ENCODE data around the gene G6PC1.
"Not testable (repeated sequence)": the region's sequence is repeated elsewhere in the genome, so short reads cannot be mapped to it uniquely, and the experiment has no call there.

G6PC1 gene

DNA sequence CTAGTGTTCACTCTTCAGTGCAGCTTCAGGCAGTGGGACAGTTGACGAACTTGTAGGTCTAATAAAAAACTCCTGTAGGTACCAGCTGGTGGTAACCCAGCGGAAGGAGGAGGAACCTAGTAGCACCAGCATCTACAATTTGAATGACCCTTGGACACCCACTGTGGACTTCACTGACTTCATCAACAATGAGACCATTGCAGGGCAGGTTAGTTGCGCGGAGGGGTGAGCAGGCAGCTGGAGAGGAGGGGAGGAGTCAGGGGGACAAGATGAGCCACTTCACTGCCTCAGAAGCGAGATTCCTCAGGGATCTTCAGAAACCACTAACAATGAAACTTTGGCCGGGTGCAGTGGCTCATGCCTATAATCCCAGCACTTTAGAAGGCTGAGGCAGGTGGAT is 27.3 kb upstream of the G6PC1 start:
- no peaks in the 10 kb centered on the region for H4K20me1 ChIP-seq (ENCODE audit: low read depth, low read length)
- H2AFZ ChIP-seq (ENCODE audit: low read depth, low read length, severe bottlenecking), result no peak overlapping the region
- peaks cover 7% of the 10 kb centered on the region; the same call in 1 of the 2 replicates for H3K9me3 ChIP-seq (ENCODE audit: insufficient read depth, low read length)
- no peaks in the 10 kb centered on the region for H3K36me3 ChIP-seq (ENCODE audit: low read length)
- no peak for TF ChIP-seq EZH2phosphoT487 (conservative IDR thresholded peaks at IDR 0.05; ENCODE audit: low read length)
- TF ChIP-seq, protein P1, sequence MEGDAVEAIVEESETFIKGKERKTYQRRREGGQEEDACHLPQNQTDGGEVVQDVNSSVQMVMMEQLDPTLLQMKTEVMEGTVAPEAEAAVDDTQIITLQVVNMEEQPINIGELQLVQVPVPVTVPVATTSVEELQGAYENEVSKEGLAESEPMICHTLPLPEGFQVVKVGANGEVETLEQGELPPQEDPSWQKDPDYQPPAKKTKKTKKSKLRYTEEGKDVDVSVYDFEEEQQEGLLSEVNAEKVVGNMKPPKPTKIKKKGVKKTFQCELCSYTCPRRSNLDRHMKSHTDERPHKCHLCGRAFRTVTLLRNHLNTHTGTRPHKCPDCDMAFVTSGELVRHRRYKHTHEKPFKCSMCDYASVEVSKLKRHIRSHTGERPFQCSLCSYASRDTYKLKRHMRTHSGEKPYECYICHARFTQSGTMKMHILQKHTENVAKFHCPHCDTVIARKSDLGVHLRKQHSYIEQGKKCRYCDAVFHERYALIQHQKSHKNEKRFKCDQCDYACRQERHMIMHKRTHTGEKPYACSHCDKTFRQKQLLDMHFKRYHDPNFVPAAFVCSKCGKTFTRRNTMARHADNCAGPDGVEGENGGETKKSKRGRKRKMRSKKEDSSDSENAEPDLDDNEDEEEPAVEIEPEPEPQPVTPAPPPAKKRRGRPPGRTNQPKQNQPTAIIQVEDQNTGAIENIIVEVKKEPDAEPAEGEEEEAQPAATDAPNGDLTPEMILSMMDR (IDR thresholded peaks at IDR 0.05; ENCODE audit: insufficient read depth, low read length, poor library complexity, severe bottlenecking), result no peak
- H3K9ac ChIP-seq (ENCODE audit: low read length), result no peak overlapping the region
- no peak overlapping the region for H3K27ac ChIP-seq (ENCODE audit: low read depth, low read length)
- no peak overlapping the region for H3K4me2 ChIP-seq (ENCODE audit: low read depth, low read length, poor library complexity, severe bottlenecking)
- H3K79me2 ChIP-seq (ENCODE audit: insufficient read depth, low read length), result no peaks in the 10 kb centered on the region
- H3K4me3 ChIP-seq (ENCODE audit: insufficient read depth, low read length, poor library complexity, severe bottlenecking), result no peak overlapping the region
- H3K9me2 ChIP-seq (replicated peaks; ENCODE audit: insufficient read depth, low read length), result no peaks in the 10 kb centered on the region
- no peaks in the 10 kb centered on the region for H3F3A ChIP-seq (ENCODE audit: insufficient read depth)
- no peaks in the 10 kb centered on the region for H3K27me3 ChIP-seq (ENCODE audit: low read length)

DNA sequence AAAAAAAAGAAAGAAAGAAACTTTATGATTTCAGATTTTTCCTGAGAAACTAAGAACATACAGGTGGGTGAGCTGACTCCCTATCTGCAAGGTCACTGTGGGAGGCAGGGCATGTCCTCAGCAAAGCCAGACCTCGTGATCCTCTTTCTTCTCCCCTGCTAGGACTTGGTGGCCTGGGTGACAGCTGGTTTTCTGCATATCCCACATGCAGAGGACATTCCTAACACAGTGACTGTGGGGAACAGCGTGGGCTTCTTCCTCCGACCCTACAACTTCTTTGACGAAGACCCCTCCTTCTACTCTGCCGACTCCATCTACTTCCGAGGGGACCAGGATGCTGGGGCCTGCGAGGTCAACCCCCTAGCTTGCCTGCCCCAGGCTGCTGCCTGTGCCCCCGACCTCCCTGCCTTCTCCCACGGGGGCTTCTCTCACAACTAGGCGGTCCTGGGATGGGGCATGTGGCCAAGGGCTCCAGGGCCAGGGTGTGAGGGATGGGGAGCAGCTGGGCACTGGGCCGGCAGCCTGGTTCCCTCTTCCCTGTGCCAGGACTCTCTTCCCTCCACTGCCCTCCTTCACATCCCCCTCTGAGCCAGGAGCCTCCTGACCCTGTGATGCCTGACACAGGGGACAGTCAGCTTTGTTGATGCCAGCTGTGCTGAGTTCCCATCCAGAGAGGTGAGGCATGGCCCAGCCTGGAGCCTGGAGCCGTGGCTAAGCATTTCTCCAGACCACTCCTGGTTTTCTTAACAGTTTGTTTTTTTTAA is 26.5 kb upstream of the G6PC1 start:
- H3K9ac ChIP-seq (ENCODE audit: low read length); H4K20me1 ChIP-seq (ENCODE audit: low read depth, low read length): not testable (repeated sequence)

DNA sequence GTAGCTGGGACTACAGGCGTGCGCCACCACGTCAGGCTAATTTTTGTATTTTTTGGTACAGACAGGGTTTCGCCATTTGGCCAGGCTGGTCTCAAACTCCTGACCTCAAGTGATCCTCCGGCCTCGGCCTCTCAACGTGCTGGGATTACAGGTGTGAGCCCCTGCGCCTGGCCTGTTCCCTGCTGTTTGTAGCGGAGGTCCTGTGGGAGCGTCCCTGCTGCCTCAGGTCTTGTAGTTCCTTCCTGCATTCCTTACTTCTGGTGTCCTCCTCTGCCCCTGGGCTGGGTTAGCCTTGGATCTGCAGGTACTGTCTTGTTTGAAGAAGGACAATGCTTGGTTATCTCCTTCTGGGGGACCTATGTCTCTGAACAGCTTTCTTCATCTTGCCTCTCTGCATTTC is 23.6 kb upstream of the G6PC1 start:
- Histone ChIP-seq H3K9me3 (ENCODE audit: insufficient read depth, low read length) (no peaks in the 10 kb centered on the region), H3K4me3 (ENCODE audit: insufficient read depth, low read length, poor library complexity, severe bottlenecking) (no peak overlapping the region)
- no peak for TF ChIP-seq EZH2phosphoT487 (conservative IDR thresholded peaks at IDR 0.05; ENCODE audit: low read length)
- TF ChIP-seq, protein P1 (IDR thresholded peaks at IDR 0.05; ENCODE audit: insufficient read depth, low read length, poor library complexity, severe bottlenecking), result no peak

More for the DNA sequence above, 26.5 kb upstream of the G6PC1 start:
- not testable (repeated sequence) for H3K36me3 ChIP-seq (ENCODE audit: low read length); H2AFZ ChIP-seq (ENCODE audit: low read depth, low read length, severe bottlenecking); H3K4me3 ChIP-seq (ENCODE audit: insufficient read depth, low read length, poor library complexity, severe bottlenecking); H3F3A ChIP-seq (ENCODE audit: insufficient read depth); H3K9me2 ChIP-seq (replicated peaks; ENCODE audit: insufficient read depth, low read length); H3K27me3 ChIP-seq (ENCODE audit: low read length); H3K4me2 ChIP-seq (ENCODE audit: low read depth, low read length, poor library complexity, severe bottlenecking); H3K9me3 ChIP-seq (ENCODE audit: insufficient read depth, low read length); H3K79me2 ChIP-seq (ENCODE audit: insufficient read depth, low read length); H3K27ac ChIP-seq (ENCODE audit: low read depth, low read length)

DNA sequence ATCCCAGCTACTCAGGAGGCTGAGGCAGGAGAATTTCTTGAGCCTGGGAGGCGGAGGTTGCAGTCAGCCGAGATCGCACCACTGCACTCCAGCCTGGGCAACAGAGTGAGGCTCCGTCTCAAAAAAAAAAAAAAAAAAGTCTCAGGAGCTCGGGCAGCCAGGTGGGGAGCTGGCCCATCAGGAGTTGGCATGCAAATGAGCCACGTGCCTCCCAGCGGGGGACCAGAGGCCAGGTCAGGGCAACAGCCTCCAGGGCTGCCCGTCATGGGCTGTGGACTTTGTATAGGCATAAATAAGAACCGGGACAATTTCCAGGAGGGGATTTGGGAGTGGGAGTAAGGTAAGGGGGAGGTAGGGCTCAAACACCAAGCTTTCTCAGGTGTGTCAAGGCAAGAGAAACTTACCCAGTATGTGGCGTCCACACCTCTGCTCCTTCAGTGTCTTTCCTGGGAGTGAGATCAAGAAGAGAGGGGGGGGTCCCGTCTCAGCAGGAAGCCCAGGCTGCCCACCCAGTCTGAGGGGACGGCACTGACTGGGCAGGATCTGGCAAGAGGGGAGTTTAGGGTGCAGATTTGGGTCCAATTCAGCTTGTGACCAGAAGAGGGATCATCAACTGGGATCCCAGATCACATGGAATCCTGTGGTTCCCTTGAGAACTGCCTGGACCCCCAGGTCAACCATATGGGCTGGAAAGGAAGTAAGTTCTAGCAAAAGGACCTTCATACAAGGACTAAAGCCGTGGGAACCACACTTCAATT is 22.3 kb upstream of the G6PC1 start:
- H3K36me3 ChIP-seq (ENCODE audit: low read length), result no peaks in the 10 kb centered on the region
- no peak overlapping the region for H3K4me2 ChIP-seq (ENCODE audit: low read depth, low read length, poor library complexity, severe bottlenecking)
- H3K9ac ChIP-seq (ENCODE audit: low read length), result no peak overlapping the region
- H3K4me3 ChIP-seq (ENCODE audit: insufficient read depth, low read length, poor library complexity, severe bottlenecking), result no peak overlapping the region
- H3F3A ChIP-seq (ENCODE audit: insufficient read depth), result no peaks in the 10 kb centered on the region
- no peaks in the 10 kb centered on the region for H3K27me3 ChIP-seq (ENCODE audit: low read length)
- H3K9me2 ChIP-seq (replicated peaks; ENCODE audit: insufficient read depth, low read length), result no peaks in the 10 kb centered on the region
- no peaks in the 10 kb centered on the region for H4K20me1 ChIP-seq (ENCODE audit: low read depth, low read length)
- no peak for TF ChIP-seq EZH2phosphoT487 (conservative IDR thresholded peaks at IDR 0.05; ENCODE audit: low read length)
- TF ChIP-seq, protein P1 (IDR thresholded peaks at IDR 0.05; ENCODE audit: insufficient read depth, low read length, poor library complexity, severe bottlenecking), result no peak
- H2AFZ ChIP-seq (ENCODE audit: low read depth, low read length, severe bottlenecking), result no peak overlapping the region
- no peaks in the 10 kb centered on the region for H3K79me2 ChIP-seq (ENCODE audit: insufficient read depth, low read length)
- H3K27ac ChIP-seq (ENCODE audit: low read depth, low read length), result no peak overlapping the region
- no peaks in the 10 kb centered on the region for H3K9me3 ChIP-seq (ENCODE audit: insufficient read depth, low read length)

More for the DNA sequence above, 23.6 kb upstream of the G6PC1 start:
- Histone ChIP-seq H3K9ac (ENCODE audit: low read length) (no peak overlapping the region), H3K27me3 (ENCODE audit: low read length) (no peaks in the 10 kb centered on the region), H2AFZ (ENCODE audit: low read depth, low read length, severe bottlenecking) (no peak overlapping the region), H3K9me2 (replicated peaks; ENCODE audit: insufficient read depth, low read length) (no peaks in the 10 kb centered on the region), H3F3A (ENCODE audit: insufficient read depth) (no peaks in the 10 kb centered on the region), H3K4me2 (ENCODE audit: low read depth, low read length, poor library complexity, severe bottlenecking) (no peak overlapping the region), H4K20me1 (ENCODE audit: low read depth, low read length) (no peaks in the 10 kb centered on the region), H3K79me2 (ENCODE audit: insufficient read depth, low read length) (no peaks in the 10 kb centered on the region), H3K36me3 (ENCODE audit: low read length) (no peaks in the 10 kb centered on the region), H3K27ac (ENCODE audit: low read depth, low read length) (no peak overlapping the region)
